HG03097 (cell line): ENCODE results near the gene FSD1.
A peak's percentile ranks its signal among the peaks of the same experiment; 100 is the strongest.
"Not testable (repeated sequence)": the region's sequence is repeated elsewhere in the genome, so short reads cannot be mapped to it uniquely, and the experiment has no call there.

Experiments
- ATAC-seq: cut with Tn5 transposase; IDR thresholded peaks from one replicate; pipeline ENCODE4 v1.9.1; 2021; ENCODE audit not compliant: unreplicated experiment, low FRiP score

The FSD1 gene

GRCh38 chr19:4342314-4342614 is 37.9 kb downstream of the FSD1 start:
- no peak for ATAC-seq

GRCh38 chr19:4342615-4343369 is 38.4 kb downstream of the FSD1 start:
- ATAC-seq: peak; percentile 78

GRCh38 chr19:4343370-4344307 is 39.2 kb downstream of the FSD1 start, which contains the start of gene MPND:
Gene MPND (plus strand): TSS chr19:4343562. CDS start chr19:4343594, 32 bp downstream.
- peak; percentile 49 for ATAC-seq

- no peak for ATAC-seq
These were observed 41.1 kb downstream of the FSD1 start for GRCh38 chr19:4345342-4346019.

DNA sequence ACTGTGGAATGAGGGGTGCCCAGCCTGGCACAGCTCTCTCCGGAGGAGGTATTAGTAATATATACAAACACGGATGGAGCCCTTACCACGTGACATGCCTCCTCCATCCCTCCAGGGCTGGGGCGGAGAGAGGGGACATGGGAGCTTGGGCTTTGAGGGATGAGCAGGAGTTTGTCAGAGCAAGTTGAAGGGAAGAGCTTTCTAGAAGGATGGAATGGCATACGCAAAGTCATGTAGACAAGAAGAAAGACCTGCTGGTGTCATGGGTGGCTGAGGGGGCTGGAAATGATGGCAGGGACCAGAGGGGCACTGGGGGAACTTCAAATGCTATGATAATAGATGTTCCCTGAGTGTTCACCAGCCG is 41.6 kb downstream of the FSD1 start:
- ATAC-seq: no peak

DNA sequence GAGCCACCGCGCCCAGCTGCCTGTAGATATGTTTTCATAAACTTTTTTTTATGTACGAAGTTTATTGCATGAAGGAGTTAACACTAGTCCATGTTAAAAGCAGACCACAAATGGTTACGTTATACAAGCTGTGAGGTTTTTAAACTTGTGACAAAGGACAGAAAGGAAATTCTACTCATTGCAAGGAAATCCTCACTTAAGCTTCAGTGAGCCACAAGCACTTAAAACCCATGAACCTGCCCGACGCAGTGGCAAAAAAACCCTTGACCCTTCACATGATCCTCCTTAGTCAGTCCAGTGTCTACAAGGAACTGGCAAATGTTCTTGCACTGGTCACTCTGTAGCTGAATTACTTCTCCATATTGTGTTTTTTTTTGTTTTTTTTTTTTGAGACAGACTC is 43.1 kb downstream of the FSD1 start:
- ATAC-seq: no peak

DNA sequence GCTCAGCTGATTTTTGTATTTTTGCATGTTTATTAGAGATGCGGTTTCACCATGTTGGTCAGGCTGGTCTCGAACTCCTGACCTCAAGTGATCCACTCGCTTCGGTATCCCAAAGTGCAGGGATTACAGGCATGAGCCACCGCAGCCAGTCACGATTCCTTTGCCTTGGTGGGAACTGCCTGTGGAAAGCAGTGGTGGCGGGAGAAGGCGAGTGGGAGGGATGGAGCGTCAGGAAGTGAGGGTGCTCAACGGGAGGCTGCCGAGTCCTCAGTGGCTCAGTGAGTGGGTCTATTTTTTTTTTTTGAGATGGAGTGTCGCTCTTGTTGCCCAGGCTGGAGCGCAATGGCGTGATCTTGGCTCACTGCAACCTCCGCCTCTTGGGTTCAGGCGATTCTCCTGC is 44.8 kb downstream of the FSD1 start:
- ATAC-seq: not testable (repeated sequence)

DNA sequence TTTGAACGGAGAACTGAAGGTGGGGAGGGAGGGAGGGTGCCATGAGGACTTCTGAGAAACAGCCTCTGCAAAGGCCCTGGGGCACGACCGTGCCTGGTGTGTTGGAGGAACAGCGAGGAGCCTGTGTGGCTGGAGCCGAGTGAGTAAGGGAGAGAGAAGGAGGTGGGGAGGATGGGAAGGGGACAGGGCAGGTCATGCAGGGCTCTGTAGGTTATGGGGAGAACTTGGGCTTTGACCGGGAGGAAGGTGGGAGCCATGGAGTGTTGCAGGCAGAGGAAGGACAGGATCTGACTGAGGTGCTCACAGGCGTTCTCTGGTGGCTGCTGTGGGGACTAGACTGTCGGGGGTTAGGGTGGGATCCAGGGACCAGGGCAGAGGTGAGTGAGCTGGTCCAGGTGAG is 45.7 kb downstream of the FSD1 start:
- ATAC-seq: no peak

GRCh38 chr19:4350726-4351125 is 46.3 kb downstream of the FSD1 start:
- no peak for ATAC-seq

DNA sequence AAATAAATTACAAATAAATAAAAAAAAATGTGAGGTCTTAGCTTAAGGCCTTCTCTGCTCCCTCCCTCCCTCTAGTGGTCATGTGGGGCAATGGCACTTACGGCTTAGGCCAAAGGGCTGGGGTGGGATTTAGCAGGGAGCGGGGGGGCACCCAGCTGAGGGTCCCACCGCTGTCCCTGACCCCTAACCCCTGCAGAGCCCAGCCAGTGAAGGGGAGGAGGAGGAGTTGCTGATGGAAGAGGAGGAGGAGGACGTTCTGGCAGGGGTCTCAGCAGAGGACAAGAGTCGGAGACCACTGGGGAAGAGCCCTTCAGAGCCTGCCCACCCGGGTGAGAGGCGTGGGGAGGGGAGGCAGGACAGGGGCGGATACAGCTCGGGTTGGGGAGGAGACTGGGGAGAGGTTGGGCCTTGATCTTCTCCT is 48.3 kb downstream of the FSD1 start:
- no peak for ATAC-seq

DNA sequence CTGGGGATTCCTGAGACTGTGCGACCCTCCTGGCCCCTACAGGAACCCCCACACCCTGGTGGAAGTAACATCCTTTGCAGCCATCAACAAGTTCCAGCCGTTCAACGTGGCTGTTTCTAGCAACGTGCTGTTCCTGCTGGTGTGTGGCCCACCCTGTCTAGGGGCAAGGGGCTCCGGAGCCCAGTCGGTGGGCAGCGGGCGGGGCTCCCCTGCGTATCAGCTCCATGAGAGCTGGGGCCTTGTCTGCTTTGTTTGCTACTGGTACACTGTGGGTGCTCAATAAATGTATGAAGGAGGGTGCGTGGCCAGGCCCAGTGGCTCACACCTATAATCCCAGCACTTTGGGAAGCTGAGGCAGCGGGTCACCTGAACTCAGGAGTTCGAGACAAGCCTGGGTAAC is 49.9 kb downstream of the FSD1 start:
- no peak for ATAC-seq

GRCh38 chr19:4354897-4355296 is 50.5 kb downstream of the FSD1 start:
- ATAC-seq: no peak

DNA sequence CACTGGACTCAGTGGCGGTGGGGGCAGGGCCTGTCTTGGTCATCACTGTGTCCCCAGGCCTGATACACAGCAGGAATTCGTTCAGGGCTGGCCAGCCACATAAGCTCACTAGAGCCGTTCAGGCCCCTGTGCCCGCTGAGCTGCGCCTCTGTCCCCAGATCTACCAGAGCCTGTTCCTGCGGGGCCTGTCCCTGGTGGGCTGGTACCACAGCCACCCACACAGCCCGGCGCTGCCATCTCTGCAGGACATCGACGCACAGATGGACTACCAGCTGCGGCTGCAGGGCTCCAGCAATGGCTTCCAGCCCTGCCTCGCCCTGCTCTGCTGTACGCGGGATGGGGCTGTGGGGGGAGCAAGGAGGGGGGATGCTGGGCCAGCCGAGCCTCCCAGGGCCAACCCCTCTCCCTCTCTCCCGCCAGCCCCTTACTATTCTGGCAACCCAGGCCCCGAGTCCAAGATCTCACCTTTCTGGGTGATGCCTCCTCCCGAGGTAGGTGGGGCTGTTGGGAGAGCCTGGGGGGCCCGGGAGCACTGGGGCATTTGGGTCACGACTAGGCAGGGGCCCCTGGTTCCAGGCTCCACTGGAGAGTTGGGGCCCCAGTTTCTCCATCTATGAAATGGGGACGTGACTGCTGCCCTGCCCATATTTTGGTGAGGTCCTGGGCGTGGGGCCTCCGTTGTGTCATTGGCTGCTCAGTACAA is 52.8 kb downstream of the FSD1 start:
- no peak for ATAC-seq

DNA sequence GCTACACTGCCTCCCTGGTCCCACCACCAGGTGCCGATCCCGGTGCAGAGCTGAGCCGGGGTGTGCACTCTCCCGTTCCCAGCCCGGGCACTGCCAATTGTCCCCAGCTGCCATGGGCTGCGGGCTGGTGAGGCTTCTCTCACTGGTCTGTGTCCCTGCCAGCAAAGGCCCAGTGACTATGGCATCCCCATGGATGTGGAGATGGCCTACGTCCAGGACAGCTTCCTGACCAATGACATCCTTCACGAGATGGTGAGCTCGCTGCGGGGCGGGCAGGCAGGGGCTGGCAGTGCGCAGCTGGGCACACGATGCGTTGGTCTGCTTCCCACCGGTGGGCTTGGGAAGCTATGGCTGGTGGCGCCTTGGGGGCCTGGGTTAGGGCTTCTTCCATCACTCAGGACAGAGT is 53.5 kb downstream of the FSD1 start:
- ATAC-seq: no peak

GRCh38 chr19:4358709-4359626 is 54.6 kb downstream of the FSD1 start:
- ATAC-seq: no peak

DNA sequence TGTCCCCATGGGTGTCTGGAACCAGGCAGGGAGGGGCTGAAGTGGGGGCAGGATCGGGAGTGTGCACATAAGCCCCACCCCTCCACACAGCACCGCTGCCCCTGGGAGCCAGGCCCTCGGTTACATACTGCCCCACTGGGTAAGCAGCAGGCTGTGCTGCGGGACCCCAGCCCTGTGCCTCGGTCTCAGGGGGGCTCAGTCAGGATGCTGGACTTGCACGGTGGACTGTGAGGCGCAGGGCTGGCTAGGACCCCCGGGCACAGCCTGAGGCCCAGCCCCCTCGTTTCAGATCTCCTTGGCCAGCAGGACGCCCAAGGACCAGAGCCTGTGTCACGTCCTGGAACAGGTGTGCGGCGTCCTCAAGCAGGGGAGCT is 55.2 kb downstream of the FSD1 start:
- ATAC-seq: no peak

DNA sequence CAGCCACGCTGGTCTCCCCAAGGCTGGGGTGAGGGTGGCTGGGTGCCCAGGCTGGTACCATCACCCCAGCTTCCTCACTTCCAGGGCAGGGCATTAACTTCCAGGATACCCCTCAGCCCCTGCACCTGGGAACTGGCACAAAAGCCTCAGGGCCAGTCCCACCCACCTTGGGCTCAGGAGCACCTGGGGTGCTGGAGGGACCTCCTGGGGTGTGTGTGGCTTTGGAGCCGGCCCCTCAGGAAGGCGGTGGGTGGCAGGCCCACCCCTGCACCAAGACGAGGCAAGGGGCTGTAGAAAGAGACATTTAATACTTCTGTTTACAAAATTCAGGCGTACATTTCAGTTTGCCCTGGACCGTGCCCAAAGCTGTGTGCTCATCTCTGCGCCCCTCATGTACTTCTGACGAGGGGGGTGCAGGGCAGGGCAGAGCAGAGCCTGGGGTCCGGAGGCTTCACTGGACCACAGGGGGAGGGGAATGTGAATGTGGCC is 55.7 kb downstream of the FSD1 start:
- ATAC-seq: no peak

DNA sequence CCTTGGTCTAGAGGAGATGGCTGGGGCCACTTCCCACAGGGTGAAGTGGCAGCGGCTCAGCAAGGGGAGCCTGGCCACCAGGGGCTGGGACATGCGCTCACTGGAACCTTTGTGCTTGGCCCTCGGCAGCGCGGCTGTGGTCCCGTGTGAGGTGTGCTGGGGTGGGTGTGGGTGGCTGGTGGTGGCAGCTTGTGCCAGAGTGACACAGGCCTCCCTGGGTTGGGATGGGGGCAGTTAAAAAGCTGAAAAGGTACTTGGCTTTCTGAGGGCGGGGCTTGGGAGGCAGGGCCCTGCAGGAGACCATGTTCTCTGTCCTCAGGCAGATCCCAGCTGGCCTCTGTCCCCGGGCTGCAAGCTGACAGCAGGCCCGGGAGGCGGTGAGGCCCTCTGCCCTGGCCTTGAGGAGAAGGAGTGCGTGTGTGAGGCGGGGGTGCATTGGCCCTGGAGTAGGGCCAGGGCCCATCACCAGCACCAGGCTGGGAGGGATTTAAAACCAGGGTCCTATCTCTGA is 56.3 kb downstream of the FSD1 start:
- ATAC-seq: no peak
